SHP77 treated with DMSO at 0.1 percent for 48 hours (cell line): ENCODE data around the gene TAX1BP3.

Source experiments
- DNase-seq: peaks from one replicate; lab custom pipeline; 2025; lab: John Stamatoyannopoulos, UW

TAX1BP3 gene

DNA sequence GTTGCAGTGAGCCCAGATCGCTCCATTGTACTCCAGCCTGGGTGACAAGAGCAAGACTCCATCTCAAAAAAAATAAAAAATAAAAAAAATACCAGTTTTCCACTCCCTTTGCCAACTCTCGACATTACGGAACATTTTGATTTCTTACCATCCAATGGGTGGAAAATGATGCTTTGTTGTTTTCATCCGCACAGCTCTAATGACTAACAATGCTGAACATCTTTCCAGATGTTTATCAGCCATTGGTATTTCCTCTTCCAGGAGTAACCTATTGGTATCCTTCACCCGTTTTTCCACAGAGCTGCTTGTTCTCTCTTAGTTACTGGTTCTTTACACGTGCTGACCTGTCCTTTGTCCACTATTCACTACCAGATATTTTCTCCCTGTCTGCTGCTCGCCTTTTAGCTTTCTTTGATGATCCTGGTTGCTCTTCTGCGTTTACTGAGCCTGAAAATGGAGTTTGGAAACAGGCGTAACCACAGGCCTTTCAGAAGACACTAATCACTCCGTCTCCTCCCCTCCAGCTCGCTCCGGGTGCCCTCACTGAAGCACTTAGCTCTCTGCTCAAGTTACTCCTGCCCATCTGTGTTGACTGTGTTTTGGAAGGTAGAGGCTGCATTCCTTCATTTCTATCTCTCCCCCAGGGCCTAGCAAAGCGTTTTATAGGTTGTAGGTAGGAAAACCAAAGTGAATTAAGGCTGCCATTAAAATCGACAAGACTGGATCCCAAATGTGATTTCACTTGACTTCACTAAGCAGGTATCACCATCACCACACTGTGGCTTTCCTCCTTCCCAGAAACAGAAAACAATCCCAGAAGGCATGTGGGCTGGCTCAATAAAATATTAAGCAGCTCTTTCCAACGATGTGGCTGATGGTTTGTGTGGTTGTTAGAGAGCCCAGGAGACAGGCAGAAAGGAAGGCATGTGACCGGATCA, 41.3 kb downstream of the TAX1BP3 start:
- DNase-seq: no peak

DNA sequence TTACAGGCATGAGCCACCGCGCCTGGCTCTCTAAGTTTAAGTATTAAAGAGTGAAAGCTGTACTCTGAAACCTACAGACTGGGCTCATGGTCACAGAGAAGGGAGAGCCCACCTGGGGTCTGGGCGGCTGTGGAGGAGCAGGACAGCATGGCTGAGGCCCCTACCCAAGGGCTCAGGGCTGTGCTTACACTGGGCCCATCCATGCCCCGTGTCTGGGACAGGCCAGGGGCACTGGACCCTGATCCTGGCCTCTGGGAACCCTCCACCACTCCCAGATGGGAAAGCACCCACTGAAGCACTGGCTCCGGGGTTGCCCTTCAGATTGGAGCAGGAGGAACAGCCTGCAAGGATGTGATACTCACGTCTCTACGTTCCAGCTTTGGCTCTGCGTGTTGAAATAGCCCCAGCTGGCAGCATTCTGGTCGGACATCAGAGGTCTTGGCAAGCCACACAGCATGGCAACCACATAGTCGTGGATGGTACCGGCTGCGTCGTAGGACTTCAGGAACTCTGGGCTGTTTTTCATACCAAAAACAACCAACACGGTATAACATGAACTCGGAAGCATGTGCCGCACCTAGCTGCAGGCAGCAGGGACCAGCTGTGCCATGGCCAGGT, 45.3 kb downstream of the TAX1BP3 start:
- no peak for DNase-seq

DNA sequence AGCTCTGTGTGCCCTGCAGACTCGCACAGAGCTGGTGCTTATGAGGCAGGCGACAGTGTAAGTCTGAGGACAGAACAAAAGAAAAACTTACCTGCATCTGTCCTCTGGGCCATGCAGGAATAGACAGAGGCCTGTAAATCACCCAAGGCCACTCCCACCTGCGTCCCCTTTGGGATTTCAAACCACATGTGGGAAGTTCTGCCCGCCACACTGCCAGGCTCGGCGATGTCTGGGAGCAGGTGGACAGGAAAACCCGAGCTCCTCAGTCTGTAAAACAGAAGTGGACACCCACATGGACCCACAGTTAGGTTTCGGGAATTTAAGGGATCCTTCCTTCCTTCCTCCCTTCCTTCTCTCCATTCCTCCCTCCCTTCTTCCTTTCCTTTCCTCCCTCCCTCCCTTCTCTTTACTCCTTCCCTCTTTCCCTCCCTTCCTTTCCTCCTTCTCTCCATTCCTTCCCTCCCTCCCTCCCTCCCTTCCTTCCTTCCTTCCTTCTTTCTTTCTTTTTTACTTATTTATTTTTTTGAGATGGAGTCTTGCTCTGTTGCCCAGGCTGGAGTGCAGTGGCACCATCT, 47.1 kb downstream of the TAX1BP3 start:
- no peak for DNase-seq

DNA sequence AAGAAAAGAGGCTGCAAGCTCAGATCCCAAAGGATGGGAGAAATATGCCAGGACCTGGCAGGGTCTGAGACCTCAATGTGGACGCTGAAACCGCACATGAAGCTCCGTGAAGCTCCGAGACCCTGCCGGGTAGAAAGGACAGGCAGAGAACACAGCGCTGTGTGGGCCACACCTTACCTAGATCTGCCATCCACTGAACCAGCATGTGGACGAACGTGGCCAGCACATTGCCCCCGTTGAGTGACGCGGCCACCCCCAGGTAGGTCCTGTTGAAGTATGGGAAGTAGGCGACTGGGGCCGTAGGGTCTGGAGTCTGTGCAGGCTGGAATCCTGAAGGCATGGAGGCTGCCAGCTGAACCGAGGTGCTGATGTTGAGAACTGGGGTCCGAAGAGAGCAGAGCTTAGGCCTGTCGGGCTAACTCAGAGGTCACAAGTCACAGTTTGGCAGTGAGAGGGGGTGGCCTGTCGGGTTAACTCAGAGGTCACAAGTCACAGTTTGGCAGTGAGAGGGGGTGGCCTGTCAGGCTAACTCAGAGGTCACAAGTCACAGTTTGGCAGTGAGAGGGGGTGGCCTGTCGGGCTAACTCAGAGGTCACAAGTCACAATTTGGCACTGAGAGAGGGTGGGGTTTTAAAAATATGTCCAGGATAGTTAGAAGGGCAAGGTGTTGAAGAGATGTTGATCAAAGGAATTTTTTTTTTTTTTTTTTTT, 53.1 kb downstream of the TAX1BP3 start:
- no peak for DNase-seq

DNA sequence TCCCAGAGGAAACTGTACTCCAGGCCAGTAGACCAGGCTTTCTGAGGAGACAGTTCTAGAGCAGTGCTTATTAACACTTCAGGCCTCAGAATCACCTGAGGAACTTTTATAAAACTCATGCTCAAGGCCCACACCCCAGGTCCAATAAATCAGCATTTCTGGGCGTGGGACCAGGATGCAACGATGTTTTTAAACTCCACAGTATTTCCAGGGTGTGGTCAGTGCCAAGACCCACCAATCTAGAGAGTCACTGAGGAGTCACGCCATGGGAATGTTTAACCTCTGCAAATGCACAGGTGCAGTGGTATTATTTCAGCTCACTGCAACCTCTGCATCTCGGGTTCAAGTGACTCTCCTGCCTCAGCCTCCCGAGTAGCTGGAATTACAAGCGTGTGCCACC, 55.3 kb downstream of the TAX1BP3 start:
- DNase-seq: no peak
